HG03520 (cell line): ENCODE measurements around the gene VTI1A.
"Not testable (repeated sequence)": the region's sequence is repeated elsewhere in the genome, so short reads cannot be mapped to it uniquely, and the experiment has no call there.

ENCODE experiments used
- ATAC-seq: cut with Tn5 transposase; IDR thresholded peaks from one replicate; pipeline ENCODE4 v1.9.1; 2021; ENCODE audit warnings: mild to moderate bottlenecking, moderate library complexity; ENCODE audit not compliant: unreplicated experiment

VTI1A gene

GRCh38 chr10:112851181-112851580 is 404.2 kb downstream of the VTI1A start:
- no peak for ATAC-seq

GRCh38 chr10:112851588-112852211 is 404.7 kb downstream of the VTI1A start:
- no peak for ATAC-seq

GRCh38 chr10:112852306-112852705 is 405.3 kb downstream of the VTI1A start:
- ATAC-seq, result no peak

GRCh38 chr10:112855134-112855533 is 408.1 kb downstream of the VTI1A start:
- ATAC-seq, result no peak

- ATAC-seq, result no peak
Observed at GRCh38 chr10:112857493-112857892, 410.5 kb downstream of the VTI1A start.

- ATAC-seq, result no peak
Observed at GRCh38 chr10:112858986-112859651, 412.1 kb downstream of the VTI1A start.

- no peak for ATAC-seq
Observed at GRCh38 chr10:112859793-112860192, 412.8 kb downstream of the VTI1A start.

- ATAC-seq, result not testable (repeated sequence)
Observed at GRCh38 chr10:112863461-112863860, 416.4 kb downstream of the VTI1A start.
